HG03521 (cell line): ENCODE results near the gene SLC41A3.
"Not testable (repeated sequence)": the region's sequence is repeated elsewhere in the genome, so short reads cannot be mapped to it uniquely, and the experiment has no call there.

Source experiments
- ATAC-seq: cut with Tn5 transposase; IDR thresholded peaks from one replicate; pipeline ENCODE4 v1.9.1; 2021; ENCODE audit warnings: mild to moderate bottlenecking, moderate library complexity; ENCODE audit not compliant: unreplicated experiment

Gene SLC41A3

GRCh38 chr3:126056088-126056487 lies 27.8 kb downstream of the SLC41A3 start:
- no peak for ATAC-seq

- no peak for ATAC-seq
Observed at GRCh38 chr3:126054870-126055269, 29.1 kb downstream of the SLC41A3 start.

GRCh38 chr3:126053949-126054569 lies 29.9 kb downstream of the SLC41A3 start:
- no peak for ATAC-seq

- ATAC-seq = no peak
Observed at GRCh38 chr3:126053513-126053912, 30.4 kb downstream of the SLC41A3 start.

- ATAC-seq = no peak
Observed at GRCh38 chr3:126052196-126053058, 31.5 kb downstream of the SLC41A3 start.

- ATAC-seq = no peak
Observed at GRCh38 chr3:126051741-126052140, 32.2 kb downstream of the SLC41A3 start.

GRCh38 chr3:126051234-126051633 lies 32.7 kb downstream of the SLC41A3 start:
- no peak for ATAC-seq

GRCh38 chr3:126050626-126051025 lies 33.3 kb downstream of the SLC41A3 start:
- no peak for ATAC-seq

- no peak for ATAC-seq
Observed at GRCh38 chr3:126050050-126050392, 33.9 kb downstream of the SLC41A3 start.

- no peak for ATAC-seq
Observed at GRCh38 chr3:126049289-126050049, 34.5 kb downstream of the SLC41A3 start.

- no peak for ATAC-seq
Observed at GRCh38 chr3:126040386-126040785, 43.5 kb downstream of the SLC41A3 start.

- no peak for ATAC-seq
Observed at GRCh38 chr3:126039870-126040269, 44.1 kb downstream of the SLC41A3 start.

GRCh38 chr3:126038791-126039190 lies 45.1 kb downstream of the SLC41A3 start:
- ATAC-seq = not testable (repeated sequence)

- no peak for ATAC-seq
Observed at GRCh38 chr3:126036056-126036549, 47.8 kb downstream of the SLC41A3 start.

GRCh38 chr3:126035362-126036050 lies 48.4 kb downstream of the SLC41A3 start:
- no peak for ATAC-seq

- no peak for ATAC-seq
Observed at GRCh38 chr3:126034481-126035361, 49.2 kb downstream of the SLC41A3 start.

GRCh38 chr3:126033765-126034164 lies 50.2 kb downstream of the SLC41A3 start:
- ATAC-seq = no peak

- no peak for ATAC-seq
Observed at GRCh38 chr3:126033051-126033745, 50.7 kb downstream of the SLC41A3 start.

GRCh38 chr3:126031981-126032471 lies 51.9 kb downstream of the SLC41A3 start:
- ATAC-seq = no peak
